ENCODE measurements around the gene PDE4DIP.
"Not testable (repeated sequence)": the region's sequence is repeated elsewhere in the genome, so short reads cannot be mapped to it uniquely, and the experiment has no call there.

Gene PDE4DIP

GRCh38 chr1:148975866-148976537 is 131.8 kb downstream of the PDE4DIP start:
- not testable (repeated sequence) for DNase-seq (ENCODE audit: low read depth)

- DNase-seq (ENCODE audit: low read depth): not testable (repeated sequence)
These were observed 133.6 kb downstream of the PDE4DIP start for GRCh38 chr1:148977785-148978184.

GRCh38 chr1:148989378-148989777 is 145.2 kb downstream of the PDE4DIP start:
- DNase-seq (ENCODE audit: low read depth): not testable (repeated sequence)

GRCh38 chr1:148990233-148990788 is 146.1 kb downstream of the PDE4DIP start:
- not testable (repeated sequence) for DNase-seq (ENCODE audit: low read depth)

GRCh38 chr1:148991818-148992217 is 147.6 kb downstream of the PDE4DIP start:
- not testable (repeated sequence) for DNase-seq (ENCODE audit: low read depth)

GRCh38 chr1:148992364-148992763 is 148.1 kb downstream of the PDE4DIP start:
- DNase-seq (ENCODE audit: low read depth): not testable (repeated sequence)

GRCh38 chr1:148996449-148997224 is 152.4 kb downstream of the PDE4DIP start:
- DNase-seq (ENCODE audit: low read depth): not testable (repeated sequence)

- DNase-seq (ENCODE audit: low read depth): not testable (repeated sequence)
These were observed 153.2 kb downstream of the PDE4DIP start for GRCh38 chr1:148997405-148997804.

- DNase-seq (ENCODE audit: low read depth): not testable (repeated sequence)
These were observed 158.4 kb downstream of the PDE4DIP start for GRCh38 chr1:149002664-149003063.

- DNase-seq (ENCODE audit: low read depth): not testable (repeated sequence)
These were observed 164.1 kb downstream of the PDE4DIP start for GRCh38 chr1:149008326-149008725.

- not testable (repeated sequence) for DNase-seq (ENCODE audit: low read depth)
These were observed 164.5 kb downstream of the PDE4DIP start for GRCh38 chr1:149008769-149009168.

GRCh38 chr1:149009761-149010160 is 165.5 kb downstream of the PDE4DIP start:
- DNase-seq (ENCODE audit: low read depth): not testable (repeated sequence)

- DNase-seq (ENCODE audit: low read depth): not testable (repeated sequence)
These were observed 168.4 kb downstream of the PDE4DIP start for GRCh38 chr1:149012599-149012998.

GRCh38 chr1:149013513-149013912 is 169.3 kb downstream of the PDE4DIP start:
- DNase-seq (ENCODE audit: low read depth): not testable (repeated sequence)

- DNase-seq (ENCODE audit: low read depth): not testable (repeated sequence)
These were observed 171.3 kb downstream of the PDE4DIP start for GRCh38 chr1:149015522-149015921.

- DNase-seq (ENCODE audit: low read depth): not testable (repeated sequence)
These were observed 172.4 kb downstream of the PDE4DIP start for GRCh38 chr1:149016626-149017025.

- not testable (repeated sequence) for DNase-seq (ENCODE audit: low read depth)
These were observed 174.3 kb downstream of the PDE4DIP start for GRCh38 chr1:149018577-149018976.

- DNase-seq (ENCODE audit: low read depth): not testable (repeated sequence)
These were observed 180.1 kb downstream of the PDE4DIP start for GRCh38 chr1:149024327-149024726.

GRCh38 chr1:149033916-149034315 is 189.7 kb downstream of the PDE4DIP start:
- not testable (repeated sequence) for DNase-seq (ENCODE audit: low read depth)

GRCh38 chr1:149043056-149043455 is 198.8 kb downstream of the PDE4DIP start:
- DNase-seq (ENCODE audit: low read depth): not testable (repeated sequence)

- DNase-seq (ENCODE audit: low read depth): not testable (repeated sequence)
These were observed 220.4 kb downstream of the PDE4DIP start for GRCh38 chr1:149064611-149065010.

- DNase-seq (ENCODE audit: low read depth): not testable (repeated sequence)
These were observed 231.4 kb downstream of the PDE4DIP start for GRCh38 chr1:149075505-149076127.

Measured in stimulated activated CD8-positive, alpha-beta memory T cell treated with anti-CD3 and anti-CD28 coated beads, Interleukin-12 subunit alpha, Interleukin-12 subunit beta, amount 100 ng/mL, for 1 hour (primary cell).